Ectodermal cell (in vitro differentiated cells): ENCODE data around the gene CENPW.

Source experiments
- H3K27ac ChIP-seq: 2 replicates; pipeline ENCODE4 v1.7.0; 2013; ENCODE audit warnings: mild to moderate bottlenecking, low read depth, low read length; ENCODE audit not compliant: insufficient read depth, poor library complexity, severe bottlenecking
- H3K27me3 ChIP-seq: 2 replicates; pipeline ENCODE4 v1.7.0; 2013; ENCODE audit warnings: mild to moderate bottlenecking, low read length; ENCODE audit not compliant: insufficient read depth, control insufficient read depth, poor library complexity, severe bottlenecking
- H3K36me3 ChIP-seq: one replicate; pipeline ENCODE4 v1.7.0; 2013; ENCODE audit warnings: low read length; ENCODE audit not compliant: control insufficient read depth, insufficient read depth
- H3K4me1 ChIP-seq: one replicate; pipeline ENCODE4 v1.7.0; 2013; ENCODE audit warnings: low read length; ENCODE audit not compliant: control insufficient read depth, insufficient read depth
- H3K4me3 ChIP-seq: 2 replicates; pipeline ENCODE4 v1.7.0; 2013; ENCODE audit warnings: low read depth, low read length, control low read depth; ENCODE audit not compliant: insufficient read depth
- H3K9me3 ChIP-seq: 2 replicates; pipeline ENCODE4 v1.7.0; 2013; ENCODE audit warnings: mild to moderate bottlenecking, low read length, moderate library complexity; ENCODE audit not compliant: control insufficient read depth
- WGBS, 2 experiments: methylation state at CpG; one replicate each; pipeline ENCODE4 v1.1.7; 2013; ENCODE audit warnings: missing lambda C conversion rate in 2 of 2; 5-methylcytosine and 5-hydroxymethylcytosine counted together

The CENPW gene

GRCh38 chr6:126367849-126368248 is 27.9 kb downstream of the CENPW start:
- WGBS, 2 experiments, result 94 to 97% methylated on average over 3 to 4 of the region's 4 CpGs

GRCh38 chr6:126372626-126373025 is 32.7 kb downstream of the CENPW start:
- 80 to 100% methylated on average over 1 of the region's 2 CpGs for WGBS, 2 experiments
- Histone ChIP-seq H3K27me3 (no peaks in the 10 kb centered on the region), H3K9me3 (no peaks in the 10 kb centered on the region), H3K4me3 (no peak overlapping the region), H3K4me1 (no peaks in the 10 kb centered on the region), H3K27ac (no peak overlapping the region), H3K36me3 (no peaks in the 10 kb centered on the region)

More at GRCh38 chr6:126367849-126368248, 27.9 kb downstream of the CENPW start:
- Histone ChIP-seq H3K27ac (no peak overlapping the region), H3K9me3 (no peaks in the 10 kb centered on the region), H3K27me3 (no peaks in the 10 kb centered on the region), H3K4me3 (no peak overlapping the region), H3K36me3 (no peaks in the 10 kb centered on the region), H3K4me1 (no peaks in the 10 kb centered on the region)

- no peaks in the 10 kb centered on the region for H3K4me1 ChIP-seq
- 90 to 93% methylated on average over 4 of the region's 4 CpGs for WGBS, 2 experiments
- no peaks in the 10 kb centered on the region for H3K36me3 ChIP-seq
- no peak overlapping the region for H3K27ac ChIP-seq
- H3K4me3 ChIP-seq, result no peak overlapping the region
- H3K9me3 ChIP-seq, result no peaks in the 10 kb centered on the region
- H3K27me3 ChIP-seq, result no peaks in the 10 kb centered on the region
Observed at GRCh38 chr6:126373344-126373743, 33.4 kb downstream of the CENPW start.

GRCh38 chr6:126374372-126374771 is 34.5 kb downstream of the CENPW start:
- no peaks in the 10 kb centered on the region for H3K9me3 ChIP-seq
- H3K27me3 ChIP-seq, result no peaks in the 10 kb centered on the region
- H3K4me3 ChIP-seq, result no peak overlapping the region
- H3K4me1 ChIP-seq, result no peaks in the 10 kb centered on the region
- no peak overlapping the region for H3K27ac ChIP-seq
- 89 to 100% methylated on average over 1 of the region's 1 CpG for WGBS, 2 experiments
- no peaks in the 10 kb centered on the region for H3K36me3 ChIP-seq

- Histone ChIP-seq H3K4me1 (no peaks in the 10 kb centered on the region), H3K4me3 (no peak overlapping the region), H3K27me3 (no peaks in the 10 kb centered on the region), H3K36me3 (peaks cover 8% of the 10 kb centered on the region), H3K9me3 (no peaks in the 10 kb centered on the region), H3K27ac (no peak overlapping the region)
- 88 to 92% methylated on average over 1 to 2 of the region's 2 CpGs for WGBS, 2 experiments
Observed at GRCh38 chr6:126376682-126377081, 36.8 kb downstream of the CENPW start.

- no peak overlapping the region for H3K27ac ChIP-seq
- peaks cover 10% of the 10 kb centered on the region for H3K36me3 ChIP-seq
- no peaks in the 10 kb centered on the region for H3K27me3 ChIP-seq
- H3K9me3 ChIP-seq, result no peaks in the 10 kb centered on the region
- no peak overlapping the region for H3K4me3 ChIP-seq
- WGBS, 2 experiments, result 81 to 93% methylated on average over 2 of the region's 2 CpGs
- H3K4me1 ChIP-seq, result no peaks in the 10 kb centered on the region
Observed at GRCh38 chr6:126377594-126378153, 37.8 kb downstream of the CENPW start.

- H3K27me3 ChIP-seq, result no peaks in the 10 kb centered on the region
- H3K36me3 ChIP-seq, result peaks cover 10% of the 10 kb centered on the region
- no peaks in the 10 kb centered on the region for H3K9me3 ChIP-seq
- H3K4me3 ChIP-seq, result no peak overlapping the region
- H3K27ac ChIP-seq, result no peak overlapping the region
- 100% methylated on average over 1 of the region's 1 CpG for WGBS, 2 experiments
- H3K4me1 ChIP-seq, result no peaks in the 10 kb centered on the region
Observed at GRCh38 chr6:126380072-126380583, 40.2 kb downstream of the CENPW start.

GRCh38 chr6:126381498-126381897 is 41.6 kb downstream of the CENPW start:
- no peak overlapping the region for H3K27ac ChIP-seq
- no peaks in the 10 kb centered on the region for H3K4me1 ChIP-seq
- no peaks in the 10 kb centered on the region for H3K27me3 ChIP-seq
- 95% methylated on average over 5 of the region's 5 CpGs for WGBS, 2 experiments
- H3K36me3 ChIP-seq, result peaks cover 10% of the 10 kb centered on the region
- H3K4me3 ChIP-seq, result no peak overlapping the region
- no peaks in the 10 kb centered on the region for H3K9me3 ChIP-seq

- no peaks in the 10 kb centered on the region for H3K9me3 ChIP-seq
- H3K4me1 ChIP-seq, result no peaks in the 10 kb centered on the region
- H3K4me3 ChIP-seq, result no peak overlapping the region
- H3K36me3 ChIP-seq, result peaks cover 10% of the 10 kb centered on the region
- no peaks in the 10 kb centered on the region for H3K27me3 ChIP-seq
- no peak overlapping the region for H3K27ac ChIP-seq
Observed at GRCh38 chr6:126383203-126383602, 43.3 kb downstream of the CENPW start.

- H3K4me3 ChIP-seq, result no peak overlapping the region
- H3K36me3 ChIP-seq, result peaks cover 10% of the 10 kb centered on the region
- H3K27me3 ChIP-seq, result no peaks in the 10 kb centered on the region
- H3K9me3 ChIP-seq, result no peaks in the 10 kb centered on the region
- no peak overlapping the region for H3K27ac ChIP-seq
- 87 to 100% methylated on average over 1 of the region's 1 CpG for WGBS, 2 experiments
- H3K4me1 ChIP-seq, result no peaks in the 10 kb centered on the region
Observed at GRCh38 chr6:126385536-126385935, 45.6 kb downstream of the CENPW start.
